HG03575 (cell line): ENCODE data around the gene TBC1D7.

Experiments used
- ATAC-seq: cut with Tn5 transposase; IDR thresholded peaks from one replicate; pipeline ENCODE4 v1.9.1; 2021; ENCODE audit not compliant: unreplicated experiment, insufficient number of reproducible peaks, low FRiP score; ENCODE audit errors: extremely low read depth

TBC1D7 gene

GRCh38 chr6:13280254-13280653, 48.1 kb downstream of the TBC1D7 start:
- ATAC-seq: no peak

- no peak for ATAC-seq
These were observed 49.3 kb downstream of the TBC1D7 start for GRCh38 chr6:13278991-13279390.

- no peak for ATAC-seq
These were observed 50.2 kb downstream of the TBC1D7 start for GRCh38 chr6:13278164-13278563.

- ATAC-seq: no peak
These were observed 51.1 kb downstream of the TBC1D7 start for GRCh38 chr6:13277231-13277630.

GRCh38 chr6:13275435-13275989, 52.8 kb downstream of the TBC1D7 start:
- ATAC-seq: no peak

GRCh38 chr6:13274707-13275434, 53.5 kb downstream of the TBC1D7 start:
- no peak for ATAC-seq

GRCh38 chr6:13273931-13274706, 54.2 kb downstream of the TBC1D7 start:
- no peak for ATAC-seq

- no peak for ATAC-seq
These were observed 55.0 kb downstream of the TBC1D7 start for GRCh38 chr6:13273202-13273930.

GRCh38 chr6:13272131-13273046, 55.9 kb downstream of the TBC1D7 start:
- ATAC-seq: no peak

GRCh38 chr6:13268913-13269518, 59.3 kb downstream of the TBC1D7 start:
- ATAC-seq: no peak

- no peak for ATAC-seq
These were observed 61.1 kb downstream of the TBC1D7 start for GRCh38 chr6:13267142-13267651.

- ATAC-seq: no peak
These were observed 64.7 kb downstream of the TBC1D7 start for GRCh38 chr6:13263669-13264068.

GRCh38 chr6:13262302-13263230, 65.8 kb downstream of the TBC1D7 start:
- no peak for ATAC-seq

- no peak for ATAC-seq
These were observed 66.8 kb downstream of the TBC1D7 start for GRCh38 chr6:13261464-13261994.

- no peak for ATAC-seq
These were observed 67.5 kb downstream of the TBC1D7 start for GRCh38 chr6:13260831-13261230.

GRCh38 chr6:13260101-13260598, 68.2 kb downstream of the TBC1D7 start:
- no peak for ATAC-seq

GRCh38 chr6:13259393-13259792, 68.9 kb downstream of the TBC1D7 start:
- peak; percentile 30 for ATAC-seq
